ENCODE data around the gene CSNK1A1L. TPM values are rescaled to one million over a fixed set of nuclear protein-coding genes. Genes with fewer than 3 reads are reported as not detected.

The CSNK1A1L gene
- total and polyA plus RNA-seq, 2 of the 13 experiments (the other 11 are each of a cell fraction or from before 2014, with no cell fraction given), result not detected

DNA sequence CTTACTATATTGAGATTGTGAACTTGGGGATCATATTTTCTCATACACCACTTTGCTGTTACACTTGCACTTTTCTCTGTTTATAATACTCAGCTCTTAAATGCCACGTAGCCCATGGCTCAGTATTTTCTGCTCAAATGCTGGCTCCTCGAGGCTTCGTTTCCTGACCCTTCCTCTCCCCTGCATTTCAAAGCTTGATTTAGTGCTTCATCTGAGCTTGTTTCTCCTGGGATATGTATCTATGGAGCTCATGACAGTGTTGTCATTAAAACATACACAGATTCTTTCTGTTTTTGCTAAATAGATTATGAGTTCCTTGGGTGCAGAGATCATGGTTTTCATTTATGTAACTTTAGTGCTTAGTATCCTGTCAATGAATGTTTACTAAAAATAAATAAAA is 11.4 kb downstream of the CSNK1A1L start:
- BruUV-seq (replicated peaks), result no TSS peak
- in situ Hi-C loops (cut with HindIII; ENCODE audit: extremely low pct_ligation_motif_present, low pct_unique_long_range_greater_than_20kb) (no loop called here), intact Hi-C loops (cut with micrococcal nuclease; ENCODE audit: unreplicated experiment) (no loop called here)
- no peaks in the 10 kb centered on the region for H3K79me2 ChIP-seq (ENCODE audit: insufficient read depth, low read length)
- no peak for FAIRE-seq
- H2AFZ ChIP-seq (ENCODE audit: low read length), result no peak overlapping the region
- no peak overlapping the region for H3K4me2 ChIP-seq (ENCODE audit: low read depth, low read length)
- DNase-seq (ENCODE audit: low spot score), result no peak
- no peak overlapping the region for H3K9ac ChIP-seq (ENCODE audit: insufficient read depth, low read depth, low read length)
- H3K36me3 ChIP-seq (replicated peaks in 1 of 2; ENCODE audit: control insufficient read depth in 1 of 2, insufficient read depth in 2 of 2, low read length in 2 of 2), result no peaks in the 10 kb centered on the region
- POLR2A ChIA-PET, result no interaction called here
- no peaks in the 10 kb centered on the region for H3K4me1 ChIP-seq (ENCODE audit: insufficient read depth, low read length)
- H3K27ac ChIP-seq (ENCODE audit: extremely low read length, insufficient read depth, low read length), result no peak overlapping the region
- H3K27me3 ChIP-seq (ENCODE audit: control insufficient read depth in 1 of 2, insufficient read depth in 2 of 2, low read length in 2 of 2), result peaks cover 0 to 8% of the 10 kb centered on the region in 2 experiments; a peak in 1 of 5 replicates
- CTCF ChIA-PET (ENCODE audit: low intra/inter-chr PET ratio, low total read pairs), result no interaction called here
- H4K20me1 ChIP-seq (ENCODE audit: insufficient read depth, low read length), result no peaks in the 10 kb centered on the region
- no peaks in the 10 kb centered on the region for H3K9me3 ChIP-seq (ENCODE audit: low read length)
- 2% methylated on average over 3 of the region's 3 CpGs for WGBS (ENCODE audit: low lambda C conversion rate)
- no peak overlapping the region for H3K4me3 ChIP-seq (replicated peaks in 1 of 3; ENCODE audit: insufficient read depth in 1 of 3, low read depth in 2 of 3, low read length in 3 of 3)
- no peak for TF ChIP-seq MYC (CRISPR knock-in tag; IDR thresholded peaks at IDR 0.05; ENCODE audit: borderline replicate concordance)
- no peak for TF ChIP-seq JUN (CRISPR knock-in tag; IDR thresholded peaks at IDR 0.05)
- no peak for TF ChIP-seq PPARG (CRISPR knock-in tag; conservative IDR thresholded peaks at IDR 0.05)
- ATAC-seq, result no peak

DNA sequence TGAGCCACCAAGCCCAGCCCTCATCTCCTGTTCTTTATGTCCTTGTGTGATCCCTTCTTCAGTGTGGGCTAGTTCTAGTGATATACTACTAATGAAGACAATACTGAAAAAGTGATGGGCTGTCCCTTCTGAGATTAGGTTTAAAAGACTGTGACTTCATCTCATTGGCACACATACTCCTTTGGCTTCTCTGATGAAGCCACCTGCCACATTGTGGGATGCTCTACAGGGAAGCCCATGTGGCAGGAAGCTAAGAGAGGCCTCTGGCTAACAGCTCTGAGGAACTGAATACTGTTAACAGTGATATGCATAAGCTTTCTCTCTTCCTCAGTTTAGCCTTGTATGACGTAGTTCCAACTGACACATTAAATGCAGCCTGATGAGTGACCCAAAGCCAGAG is 13.6 kb downstream of the CSNK1A1L start:
- WGBS (ENCODE audit: low lambda C conversion rate), result 11% methylated on average over 1 of the region's 1 CpG
- in situ Hi-C loops (cut with HindIII; ENCODE audit: extremely low pct_ligation_motif_present, low pct_unique_long_range_greater_than_20kb), result no loop called here
- ChIA-PET CTCF (ENCODE audit: low intra/inter-chr PET ratio, low total read pairs) (no interaction called here), POLR2A (no interaction called here)
- intact Hi-C loops (cut with micrococcal nuclease; ENCODE audit: unreplicated experiment), result no loop called here
- Histone ChIP-seq H4K20me1 (ENCODE audit: insufficient read depth, low read length) (no peaks in the 10 kb centered on the region), H3K79me2 (ENCODE audit: insufficient read depth, low read length) (no peaks in the 10 kb centered on the region), H3K9me3 (ENCODE audit: low read length) (no peaks in the 10 kb centered on the region), H3K4me3 (replicated peaks in 1 of 3; ENCODE audit: insufficient read depth in 1 of 3, low read depth in 2 of 3, low read length in 3 of 3) (no peak overlapping the region), H2AFZ (ENCODE audit: low read length) (no peak overlapping the region), H3K4me2 (ENCODE audit: low read depth, low read length) (no peak overlapping the region), H3K9ac (ENCODE audit: insufficient read depth, low read depth, low read length) (no peak overlapping the region), H3K27ac (ENCODE audit: extremely low read length, insufficient read depth, low read length) (no peak overlapping the region), H3K4me1 (ENCODE audit: insufficient read depth, low read length) (no peaks in the 10 kb centered on the region), H3K36me3 (replicated peaks in 1 of 2; ENCODE audit: control insufficient read depth in 1 of 2, insufficient read depth in 2 of 2, low read length in 2 of 2) (no peaks in the 10 kb centered on the region), H3K27me3 (ENCODE audit: control insufficient read depth in 1 of 2, insufficient read depth in 2 of 2, low read length in 2 of 2) (peaks cover 0 to 8% of the 10 kb centered on the region in 2 experiments; a peak in 1 of 5 replicates)
- TF ChIP-seq GATAD2A (CRISPR knock-in tag; IDR thresholded peaks at IDR 0.05) (no peak), ZKSCAN1 (IDR thresholded peaks at IDR 0.05; ENCODE audit: low read length) (no peak), ETV5 (CRISPR knock-in tag; IDR thresholded peaks at IDR 0.05; ENCODE audit: borderline replicate concordance) (no peak), ZNF501 (CRISPR knock-in tag; IDR thresholded peaks at IDR 0.05) (no peak), MBD4 (IDR thresholded peaks at IDR 0.05; ENCODE audit: borderline replicate concordance, low read length) (no peak), HMGA1 (CRISPR knock-in tag; conservative IDR thresholded peaks at IDR 0.05) (no peak), ZNF431 (CRISPR knock-in tag; IDR thresholded peaks at IDR 0.05; ENCODE audit: borderline replicate concordance, low read depth) (no peak), SAFB2 (CRISPR knock-in tag; IDR thresholded peaks at IDR 0.05; ENCODE audit: borderline replicate concordance, low read depth) (no peak)
- TF ChIP-seq, protein P1, sequence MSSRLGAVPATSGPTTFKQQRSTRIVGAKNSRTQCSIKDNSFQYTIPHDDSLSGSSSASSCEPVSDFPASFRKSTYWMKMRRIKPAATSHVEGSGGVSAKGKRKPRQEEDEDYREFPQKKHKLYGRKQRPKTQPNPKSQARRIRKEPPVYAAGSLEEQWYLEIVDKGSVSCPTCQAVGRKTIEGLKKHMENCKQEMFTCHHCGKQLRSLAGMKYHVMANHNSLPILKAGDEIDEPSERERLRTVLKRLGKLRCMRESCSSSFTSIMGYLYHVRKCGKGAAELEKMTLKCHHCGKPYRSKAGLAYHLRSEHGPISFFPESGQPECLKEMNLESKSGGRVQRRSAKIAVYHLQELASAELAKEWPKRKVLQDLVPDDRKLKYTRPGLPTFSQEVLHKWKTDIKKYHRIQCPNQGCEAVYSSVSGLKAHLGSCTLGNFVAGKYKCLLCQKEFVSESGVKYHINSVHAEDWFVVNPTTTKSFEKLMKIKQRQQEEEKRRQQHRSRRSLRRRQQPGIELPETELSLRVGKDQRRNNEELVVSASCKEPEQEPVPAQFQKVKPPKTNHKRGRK (CRISPR knock-in tag; IDR thresholded peaks at IDR 0.05), result no peak
- BruUV-seq (replicated peaks), result no TSS peak
- ATAC-seq (no peak), DNase-seq (ENCODE audit: low spot score) (no peak), FAIRE-seq (no peak)
